ENCODE results near the gene DOCK3.

DNA sequence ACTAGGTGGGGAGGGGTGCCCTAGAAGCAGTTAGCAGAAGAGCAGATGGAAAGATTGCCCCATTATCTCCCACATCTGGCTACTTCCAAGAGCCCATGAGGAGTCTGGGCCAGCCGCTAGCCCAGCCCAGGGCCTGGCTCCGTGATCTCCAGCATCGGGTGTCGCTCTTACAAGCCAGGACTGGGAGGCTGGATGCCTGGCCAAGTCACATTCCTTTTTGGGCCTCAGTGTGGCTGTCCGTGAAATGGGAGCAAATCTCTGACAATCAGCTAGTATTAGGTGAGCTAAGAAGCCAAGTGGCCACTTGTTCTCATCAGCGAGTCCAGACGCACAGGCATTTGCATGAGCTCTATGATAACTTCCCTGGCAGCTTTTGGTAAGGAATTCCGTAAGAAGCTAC, 23.3 kb upstream of the DOCK3 start:
- TF ChIP-seq, protein P1, sequence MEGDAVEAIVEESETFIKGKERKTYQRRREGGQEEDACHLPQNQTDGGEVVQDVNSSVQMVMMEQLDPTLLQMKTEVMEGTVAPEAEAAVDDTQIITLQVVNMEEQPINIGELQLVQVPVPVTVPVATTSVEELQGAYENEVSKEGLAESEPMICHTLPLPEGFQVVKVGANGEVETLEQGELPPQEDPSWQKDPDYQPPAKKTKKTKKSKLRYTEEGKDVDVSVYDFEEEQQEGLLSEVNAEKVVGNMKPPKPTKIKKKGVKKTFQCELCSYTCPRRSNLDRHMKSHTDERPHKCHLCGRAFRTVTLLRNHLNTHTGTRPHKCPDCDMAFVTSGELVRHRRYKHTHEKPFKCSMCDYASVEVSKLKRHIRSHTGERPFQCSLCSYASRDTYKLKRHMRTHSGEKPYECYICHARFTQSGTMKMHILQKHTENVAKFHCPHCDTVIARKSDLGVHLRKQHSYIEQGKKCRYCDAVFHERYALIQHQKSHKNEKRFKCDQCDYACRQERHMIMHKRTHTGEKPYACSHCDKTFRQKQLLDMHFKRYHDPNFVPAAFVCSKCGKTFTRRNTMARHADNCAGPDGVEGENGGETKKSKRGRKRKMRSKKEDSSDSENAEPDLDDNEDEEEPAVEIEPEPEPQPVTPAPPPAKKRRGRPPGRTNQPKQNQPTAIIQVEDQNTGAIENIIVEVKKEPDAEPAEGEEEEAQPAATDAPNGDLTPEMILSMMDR (conservative IDR thresholded peaks at IDR 0.05 in 1 of 2, IDR thresholded peaks at IDR 0.05 in 1 of 2; ENCODE audit: extremely low read depth in 1 of 2, insufficient read depth in 1 of 2, low read depth in 1 of 2, low read length in 2 of 2): no peak
- no peak for TF ChIP-seq EZH2 (IDR thresholded peaks at IDR 0.05; ENCODE audit: borderline replicate concordance, low read length)

Measured in mammary epithelial cell (primary cell).